LNCaP clone FGC (cell line): ENCODE data around the gene ZNF148.
A peak's percentile ranks its signal among the peaks of the same experiment; 100 is the strongest.

Experiments
- DNase-seq: peaks from one replicate; pipeline ENCODE4 v3.0.0-alpha.2; 2011; ENCODE audit warnings: low read depth
- H3K4me3 ChIP-seq: 2 replicates; pipeline ENCODE4 v1.5.1; 2011; ENCODE audit warnings: mild to moderate bottlenecking, low read depth, low read length, control low read depth
- TF ChIP-seq, protein P1 (sequence below): IDR thresholded peaks from 2 replicates; pipeline ENCODE4 v1.5.1; 2012; ENCODE audit warnings: mild to moderate bottlenecking; ENCODE audit not compliant: control insufficient read depth, insufficient read depth; ENCODE audit errors: extremely low read depth

ZNF148 gene

DNA sequence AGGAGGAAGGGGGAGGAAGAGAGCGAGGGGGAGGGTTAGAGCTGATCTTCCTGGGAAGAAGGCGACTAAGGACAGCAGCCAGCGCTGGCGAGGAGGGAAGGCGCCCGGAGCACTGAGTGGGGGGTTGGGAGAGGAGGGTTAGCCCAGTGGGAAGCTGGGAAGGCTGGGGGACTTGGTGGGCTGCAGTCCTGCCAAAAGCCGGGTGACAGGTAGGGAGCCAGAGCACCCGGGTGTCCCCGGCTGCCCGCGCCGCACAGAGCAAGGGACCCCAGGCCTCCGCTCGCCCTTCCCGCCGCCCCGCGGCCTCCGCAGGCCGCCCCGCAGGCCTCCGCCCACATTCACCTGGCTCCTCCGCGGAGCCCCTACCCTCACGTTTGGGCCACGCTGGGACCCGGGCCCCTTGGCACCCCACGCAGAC, 163.0 kb downstream of the ZNF148 start:
- DNase-seq: peak; percentile 4
- H3K4me3 ChIP-seq: peak overlapping the region; percentile 77
- TF ChIP-seq, protein P1, sequence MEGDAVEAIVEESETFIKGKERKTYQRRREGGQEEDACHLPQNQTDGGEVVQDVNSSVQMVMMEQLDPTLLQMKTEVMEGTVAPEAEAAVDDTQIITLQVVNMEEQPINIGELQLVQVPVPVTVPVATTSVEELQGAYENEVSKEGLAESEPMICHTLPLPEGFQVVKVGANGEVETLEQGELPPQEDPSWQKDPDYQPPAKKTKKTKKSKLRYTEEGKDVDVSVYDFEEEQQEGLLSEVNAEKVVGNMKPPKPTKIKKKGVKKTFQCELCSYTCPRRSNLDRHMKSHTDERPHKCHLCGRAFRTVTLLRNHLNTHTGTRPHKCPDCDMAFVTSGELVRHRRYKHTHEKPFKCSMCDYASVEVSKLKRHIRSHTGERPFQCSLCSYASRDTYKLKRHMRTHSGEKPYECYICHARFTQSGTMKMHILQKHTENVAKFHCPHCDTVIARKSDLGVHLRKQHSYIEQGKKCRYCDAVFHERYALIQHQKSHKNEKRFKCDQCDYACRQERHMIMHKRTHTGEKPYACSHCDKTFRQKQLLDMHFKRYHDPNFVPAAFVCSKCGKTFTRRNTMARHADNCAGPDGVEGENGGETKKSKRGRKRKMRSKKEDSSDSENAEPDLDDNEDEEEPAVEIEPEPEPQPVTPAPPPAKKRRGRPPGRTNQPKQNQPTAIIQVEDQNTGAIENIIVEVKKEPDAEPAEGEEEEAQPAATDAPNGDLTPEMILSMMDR: no peak

DNA sequence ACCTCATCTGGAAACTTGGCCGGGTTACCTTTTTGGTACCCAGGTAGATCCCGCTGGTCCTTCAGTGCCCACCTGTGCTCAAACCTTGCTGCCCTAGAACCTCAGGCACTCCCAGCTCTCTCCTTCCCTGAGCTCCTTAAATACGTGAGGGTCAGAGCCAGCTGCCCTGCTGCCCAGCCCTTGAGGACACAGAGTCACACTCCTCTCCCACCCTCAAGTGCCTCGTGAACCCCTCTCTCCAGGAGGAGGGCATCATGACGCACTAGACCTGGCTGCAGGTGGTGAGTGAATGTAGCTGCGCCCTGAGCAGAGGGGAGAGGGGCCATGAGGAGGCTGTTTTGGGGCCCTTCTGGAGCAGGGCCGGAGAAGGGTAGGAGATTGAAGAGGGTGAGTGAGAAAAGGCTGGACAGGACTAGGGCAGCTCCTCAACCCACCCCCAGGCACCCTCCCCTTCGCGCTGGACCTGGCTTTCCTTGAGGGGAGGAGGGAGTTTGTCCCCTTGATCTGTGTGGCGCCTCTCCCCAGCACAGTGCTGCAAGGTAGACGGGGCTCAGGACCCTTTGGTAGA, 163.5 kb downstream of the ZNF148 start:
- peak overlapping the region; percentile 77 for H3K4me3 ChIP-seq
- TF ChIP-seq, protein P1: no peak
- DNase-seq: no peak

DNA sequence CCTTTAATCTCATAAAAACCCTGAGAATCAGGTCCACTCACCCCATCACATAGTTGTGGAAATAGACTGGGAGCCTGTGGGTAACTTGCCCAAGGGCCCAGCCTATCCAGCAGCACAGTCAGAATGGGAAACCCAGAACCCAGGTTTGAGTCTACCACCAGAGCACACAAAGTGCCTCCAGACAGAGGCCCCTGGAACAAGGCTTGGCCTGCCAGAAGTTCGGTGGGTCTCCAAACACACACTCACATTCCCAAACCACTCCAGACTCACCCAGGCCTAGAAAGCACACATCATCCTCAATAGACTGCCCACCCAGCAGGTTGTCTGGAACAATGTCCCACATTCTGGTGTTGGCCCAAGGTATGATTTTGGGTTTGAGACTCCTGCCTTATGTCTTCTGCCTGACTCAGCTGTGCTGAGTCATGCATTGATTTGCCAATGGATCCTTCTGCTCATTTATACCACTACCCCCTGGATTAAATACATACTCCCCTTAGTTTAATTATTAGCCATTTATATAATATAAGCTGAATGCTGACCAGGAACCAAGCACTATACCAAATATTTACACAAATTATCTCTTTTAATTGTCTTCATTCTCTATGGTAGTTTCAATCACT, 167.1 kb downstream of the ZNF148 start:
- DNase-seq: peak; percentile 2
- TF ChIP-seq, protein P1: no peak
- no peak overlapping the region for H3K4me3 ChIP-seq

DNA sequence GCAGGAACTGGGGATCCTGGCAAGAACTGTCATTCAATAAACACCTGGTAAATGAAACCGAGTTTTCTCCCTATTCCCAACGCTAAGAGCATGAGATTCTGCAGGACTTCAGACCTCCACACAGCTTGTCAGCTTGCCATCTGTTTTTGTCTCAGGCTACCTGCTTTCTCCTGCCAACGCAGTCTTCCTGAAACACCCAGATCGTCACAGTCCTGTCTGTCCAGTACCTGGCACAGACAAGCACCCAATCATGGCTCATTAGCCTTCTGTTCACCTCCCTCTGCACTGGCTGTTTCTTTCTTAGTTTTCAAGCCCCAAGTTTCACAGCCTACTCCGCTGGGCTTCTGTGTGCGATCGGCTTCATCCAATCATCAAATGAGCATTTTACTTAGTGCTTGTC, 167.6 kb downstream of the ZNF148 start:
- H3K4me3 ChIP-seq: no peak overlapping the region
- TF ChIP-seq, protein P1: no peak
- DNase-seq: peak; percentile 70

DNA sequence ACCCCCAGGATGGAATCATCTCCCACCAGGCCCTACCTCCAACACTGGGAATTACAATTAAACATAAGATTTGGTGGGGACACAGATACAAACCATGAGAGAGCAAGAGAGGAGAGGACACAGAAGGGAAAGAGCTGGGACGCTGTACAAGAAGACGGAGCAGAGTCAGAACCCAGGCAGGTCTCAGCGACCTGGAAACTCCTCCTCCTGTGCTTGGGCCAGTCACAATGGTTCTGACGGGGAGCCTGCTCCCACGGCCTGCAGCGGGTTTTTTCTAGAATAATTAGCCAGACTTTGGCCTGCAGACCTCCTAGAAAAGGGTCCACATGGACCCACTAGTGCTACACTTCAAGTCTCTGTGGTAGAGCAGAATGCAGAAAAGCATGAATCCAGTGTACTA, 168.2 kb downstream of the ZNF148 start:
- TF ChIP-seq, protein P1: no peak
- no peak overlapping the region for H3K4me3 ChIP-seq
- no peak for DNase-seq

DNA sequence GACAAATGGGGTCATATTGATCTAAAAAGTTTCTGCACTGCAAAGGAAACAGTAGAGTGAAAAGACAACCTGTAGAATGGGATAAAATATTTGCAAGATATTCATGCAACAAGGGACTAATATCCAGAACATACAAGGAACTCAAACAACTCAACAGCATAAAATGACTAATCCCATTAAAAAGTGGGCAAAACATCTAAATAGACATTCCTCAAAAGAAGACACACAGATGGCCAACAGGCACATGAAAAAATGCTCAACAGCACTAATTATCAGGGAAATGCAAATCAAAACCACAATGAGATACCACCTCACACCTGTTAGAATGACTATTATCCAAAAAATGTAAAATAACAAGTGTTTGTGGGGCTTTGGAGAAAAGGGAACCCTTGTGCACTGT, 171.4 kb downstream of the ZNF148 start:
- no peak overlapping the region for H3K4me3 ChIP-seq
- TF ChIP-seq, protein P1: no peak
- DNase-seq: no peak

DNA sequence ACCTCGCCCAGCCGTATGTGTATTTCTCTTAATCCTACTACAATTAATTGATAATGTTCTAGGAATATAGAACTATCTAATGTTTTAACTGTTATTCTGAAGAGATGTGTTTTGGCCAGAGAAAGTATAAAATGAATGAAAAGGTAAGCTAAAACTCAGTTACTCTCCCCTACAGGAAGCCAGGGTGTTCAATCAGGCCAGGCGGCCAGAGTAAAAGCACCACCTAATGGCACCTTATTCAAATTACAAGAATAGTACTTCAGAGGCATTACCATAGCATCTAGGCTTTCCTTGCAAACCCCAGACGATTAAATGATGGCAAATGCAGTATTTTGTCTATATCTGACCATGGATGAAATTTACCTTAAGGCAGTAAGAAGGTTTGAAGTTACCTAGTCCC, 172.9 kb downstream of the ZNF148 start:
- H3K4me3 ChIP-seq: no peak overlapping the region
- TF ChIP-seq, protein P1: peak; percentile 37; the same call in 1 of the 2 replicates
- no peak for DNase-seq
